Measurements from ENCODE around the gene ACTMAP. TPM values are rescaled to one million over a fixed set of nuclear protein-coding genes. Genes with fewer than 3 reads are reported as not detected.

ACTMAP gene
- total RNA-seq (3.2 and 3.8 TPM in 2 replicates), polyA plus RNA-seq (14.8 and 19.1 TPM in 2 replicates)

GRCh38 chr19:40750058-40750873 lies at the start of gene ACTMAP:
Gene ACTMAP (minus strand): TSS chr19:40750477. CDS start chr19:40749803, 674 bp downstream.
- H3K27me3 ChIP-seq = no peaks in the 10 kb centered on the region
- H3K4me2 ChIP-seq = peak within 1 kb of the TSS; percentile 81
- TF ChIP-seq CTCF (IDR thresholded peaks at IDR 0.05; ENCODE audit: poor library complexity) (no peak), EZH2 (IDR thresholded peaks at IDR 0.05; ENCODE audit: borderline replicate concordance) (no peak), EZH2phosphoT487 (IDR thresholded peaks at IDR 0.05; ENCODE audit: low read depth, severe bottlenecking, unreplicated experiment) (no peak)
- no peaks in the 10 kb centered on the region for H4K20me1 ChIP-seq (ENCODE audit: insufficient read depth, poor library complexity, severe bottlenecking)
- H2AFZ ChIP-seq = peak within 1 kb of the TSS; percentile 10
- no peaks in the 10 kb centered on the region for H3K36me3 ChIP-seq (replicated peaks; ENCODE audit: insufficient read depth, low read depth)
- 2% methylated on average over 43 of the region's 43 CpGs for WGBS (ENCODE audit: low lambda C conversion rate, missing lambda C conversion rate)
- H3K27ac ChIP-seq = peak within 1 kb of the TSS; percentile 95
- H3K79me2 ChIP-seq = peaks cover 44% of the 10 kb centered on the region
- H3K9me3 ChIP-seq (ENCODE audit: low read depth) = no peaks in the 10 kb centered on the region
- peaks cover 35% of the 10 kb centered on the region for H3K4me1 ChIP-seq (ENCODE audit: insufficient read depth)
- DNase-seq (ENCODE audit: low spot score) = peak; percentile 100
- H3K4me3 ChIP-seq = peak within 1 kb of the TSS; percentile 29
- H3K9me2 ChIP-seq (replicated peaks; ENCODE audit: insufficient read depth) = no peaks in the 10 kb centered on the region

- H3K4me1 ChIP-seq (ENCODE audit: insufficient read depth) = peaks cover 50% of the 10 kb centered on the region
- 7% methylated on average over 15 of the region's 40 CpGs for WGBS (ENCODE audit: low lambda C conversion rate, missing lambda C conversion rate)
These were observed 49.5 kb upstream of the ACTMAP start for GRCh38 chr19:40799558-40800338.

More at GRCh38 chr19:40799558-40800338, 49.5 kb upstream of the ACTMAP start:
- TF ChIP-seq CTCF (IDR thresholded peaks at IDR 0.05; ENCODE audit: poor library complexity) (no peak), EZH2phosphoT487 (IDR thresholded peaks at IDR 0.05; ENCODE audit: low read depth, severe bottlenecking, unreplicated experiment) (no peak), EZH2 (IDR thresholded peaks at IDR 0.05; ENCODE audit: borderline replicate concordance) (no peak)
- peak; percentile 66 for DNase-seq (ENCODE audit: low spot score)
- no peaks in the 10 kb centered on the region for H3K27me3 ChIP-seq
- H3K4me3 ChIP-seq = peak overlapping the region; percentile 98
- no peak overlapping the region for H2AFZ ChIP-seq
- no peaks in the 10 kb centered on the region for H3K36me3 ChIP-seq (replicated peaks; ENCODE audit: insufficient read depth, low read depth)
- H4K20me1 ChIP-seq (ENCODE audit: insufficient read depth, poor library complexity, severe bottlenecking) = peaks cover 48% of the 10 kb centered on the region
- H3K79me2 ChIP-seq = peaks cover 56% of the 10 kb centered on the region
- H3K9me2 ChIP-seq (replicated peaks; ENCODE audit: insufficient read depth) = no peaks in the 10 kb centered on the region
- H3K9me3 ChIP-seq (ENCODE audit: low read depth) = no peaks in the 10 kb centered on the region
- H3K27ac ChIP-seq = peak overlapping the region; percentile 89
- peak overlapping the region; percentile 98 for H3K4me2 ChIP-seq
